NK-92 (cell line): Measurements from ENCODE around the gene HAGH.

Experiments used
- DNase-seq: peaks from one replicate; lab custom pipeline; 2025; ENCODE audit not compliant: unreplicated experiment; lab: John Stamatoyannopoulos, UW

The HAGH gene

GRCh38 chr16:1763521-1764511, 62.8 kb downstream of the HAGH start:
- no peak for DNase-seq

GRCh38 chr16:1762879-1763520, 63.6 kb downstream of the HAGH start:
- DNase-seq = no peak

GRCh38 chr16:1762196-1762878, 64.3 kb downstream of the HAGH start:
- DNase-seq = no peak

- DNase-seq = no peak
Measured at GRCh38 chr16:1761751-1762150, 64.9 kb downstream of the HAGH start.

GRCh38 chr16:1760911-1761310, 65.7 kb downstream of the HAGH start:
- no peak for DNase-seq

GRCh38 chr16:1759511-1759910, 67.1 kb downstream of the HAGH start:
- no peak for DNase-seq

- DNase-seq = no peak
Measured at GRCh38 chr16:1758923-1759322, 67.7 kb downstream of the HAGH start.

GRCh38 chr16:1757714-1758461, 68.7 kb downstream of the HAGH start:
- DNase-seq = no peak
